SK-N-SH (cell line): Measurements from ENCODE around the gene FAM209A. TPM values are rescaled to one million over a fixed set of nuclear protein-coding genes. Genes with fewer than 3 reads are reported as not detected.

ENCODE experiments used
- CTCF ChIA-PET: fragments of 300-600, 350-600 bp; formaldehyde crosslinking; extraction: SDS; loops from one replicate; lab custom pipeline; 2021; lab: Yijun Ruan, JAX
- POLR2A ChIA-PET: fragments of 350-600 bp; sonication (Branson Sonifier 250); formaldehyde crosslinking; extraction: SDS; loops from one replicate; lab custom pipeline; 2020; ENCODE audit warnings: antibody characterized with exemption, inconsistent platforms; lab: Yijun Ruan, JAX
- DNase-seq: peaks from one replicate; pipeline ENCODE4 v3.0.0; 2012
- H2AFZ ChIP-seq: fragments of 200-600 bp; sonication (generic); 2 replicates; pipeline ENCODE4 v1.8.1; 2016; ENCODE audit warnings: antibody characterized with exemption, mild to moderate bottlenecking, low read depth
- H3F3A ChIP-seq: fragments of 200-600 bp; sonication (generic); replicated peaks from 2 replicates; pipeline ENCODE3; 2016; ENCODE audit warnings: antibody characterized with exemption, mild to moderate bottlenecking; ENCODE audit not compliant: insufficient read depth
- H3K27ac ChIP-seq, 2 experiments: fragments of 200-500 bp in 1 of 2; fragments of 200-600 bp in 1 of 2; sonication (Bioruptor generic) in 1 of 2; sonication (generic), shearing (Covaris generic) in 1 of 2; 2 replicates each; pipeline versions ENCODE4 v1.5.1 to v1.6.1; 2014 to 2016; ENCODE audit warnings: low read depth in 2 of 2, inconsistent platforms in 1 of 2, low read length in 1 of 2, mild to moderate bottlenecking in 1 of 2, mixed read lengths in 1 of 2
- H3K27me3 ChIP-seq: fragments of 200-600 bp; sonication (generic), shearing (Covaris generic); 2 replicates; pipeline ENCODE4 v1.6.1; 2016; ENCODE audit warnings: mixed run types; ENCODE audit not compliant: insufficient read depth
- H3K36me3 ChIP-seq, 2 experiments: fragments of 200-500 bp in 1 of 2; fragments of 200-600 bp in 1 of 2; sonication (Bioruptor generic) in 1 of 2; sonication (generic) in 1 of 2; replicated peaks in 1 of 2; 2 replicates each; pipeline versions ENCODE3 to v1.5.1; 2014 to 2016; ENCODE audit warnings: low read length in 1 of 2, mild to moderate bottlenecking in 1 of 2; ENCODE audit not compliant: insufficient read depth in 2 of 2, control insufficient read depth in 1 of 2
- H3K4me1 ChIP-seq, 2 experiments: fragments of 200-500 bp in 1 of 2; fragments of 200-600 bp in 1 of 2; sonication (Bioruptor generic) in 1 of 2; sonication (generic), shearing (Covaris generic) in 1 of 2; 2 replicates each; pipeline versions ENCODE4 v1.5.1 to v1.6.1; 2014 to 2016; ENCODE audit warnings: low read depth in 1 of 2, low read length in 1 of 2, mixed run types in 1 of 2; ENCODE audit not compliant: insufficient read depth in 2 of 2, control insufficient read depth in 1 of 2
- H3K4me2 ChIP-seq: fragments of 200-600 bp; sonication (generic), shearing (Covaris generic); 2 replicates; pipeline ENCODE4 v1.6.1; 2017; ENCODE audit warnings: mixed run types
- H3K4me3 ChIP-seq, 2 experiments: fragments of 200-500 bp in 1 of 2; fragments of 200-600 bp in 1 of 2; sonication (Bioruptor generic) in 1 of 2; sonication (generic), shearing (Covaris generic) in 1 of 2; 2 replicates each; pipeline versions ENCODE4 v1.5.1 to v1.8.1; 2014 to 2016; ENCODE audit warnings: low read depth in 2 of 2, inconsistent platforms in 1 of 2, low read length in 1 of 2, mild to moderate bottlenecking in 1 of 2, mixed read lengths in 1 of 2, moderate library complexity in 1 of 2
- H3K79me2 ChIP-seq: fragments of 200-600 bp; sonication (generic); 2 replicates; pipeline ENCODE4 v1.8.1; 2017; ENCODE audit warnings: mild to moderate bottlenecking; ENCODE audit not compliant: insufficient read depth
- H3K9ac ChIP-seq: fragments of 200-600 bp; sonication (generic); 2 replicates; pipeline ENCODE4 v1.6.1; 2017; ENCODE audit warnings: mixed run types
- H3K9me2 ChIP-seq: fragments of 200-600 bp; sonication (generic); 2 replicates; pipeline ENCODE4 v1.6.1; 2017; ENCODE audit warnings: mixed run types
- H3K9me3 ChIP-seq: fragments of 200-600 bp; sonication (generic); 2 replicates; pipeline ENCODE4 v1.6.1; 2017; ENCODE audit warnings: mixed run types, mild to moderate bottlenecking, moderate library complexity
- H4K20me1 ChIP-seq: fragments of 200-600 bp; sonication (generic); 2 replicates; pipeline ENCODE4 v1.6.1; 2017; ENCODE audit warnings: mild to moderate bottlenecking, mixed run types; ENCODE audit not compliant: insufficient read depth
- CHD2 ChIP-seq: fragments of 150-350 bp; IDR thresholded peaks from 2 replicates; pipeline ENCODE4 v1.6.1; 2018; ENCODE audit warnings: low read length; ENCODE audit not compliant: partially characterized antibody
- ELF1 ChIP-seq: IDR thresholded peaks from 2 replicates; pipeline ENCODE4 v1.4.0; 2012
- FOSL2 ChIP-seq: IDR thresholded peaks from 2 replicates; pipeline ENCODE4 v1.4.0; 2012; ENCODE audit warnings: low read depth, mild to moderate bottlenecking, moderate library complexity, borderline replicate concordance
- FOXJ3 ChIP-seq: sonication (generic); formaldehyde crosslinking; IDR thresholded peaks from 2 replicates; pipeline ENCODE4 v1.5.1; 2020; ENCODE audit warnings: mild to moderate bottlenecking, missing genetic modification reagents
- FOXM1 ChIP-seq: IDR thresholded peaks from 2 replicates; pipeline ENCODE4 v1.4.0; 2012; ENCODE audit warnings: low read depth, mild to moderate bottlenecking
- GABPA ChIP-seq: IDR thresholded peaks from 2 replicates; pipeline ENCODE4 v1.4.0; 2012; ENCODE audit warnings: low read depth, mild to moderate bottlenecking
- MAX ChIP-seq: IDR thresholded peaks from 2 replicates; pipeline ENCODE4 v1.4.0; 2012; ENCODE audit warnings: low read depth
- MEF2A ChIP-seq: IDR thresholded peaks from 2 replicates; pipeline ENCODE4 v1.4.0; 2012; ENCODE audit warnings: low read depth, borderline replicate concordance
- MXI1 ChIP-seq: IDR thresholded peaks from 2 replicates; pipeline ENCODE4 v1.6.1; 2012; ENCODE audit warnings: mild to moderate bottlenecking, low read depth, low read length, improper control_type of control experiment
- NRF1 ChIP-seq: IDR thresholded peaks from 2 replicates; pipeline ENCODE4 v1.6.1; 2012; ENCODE audit warnings: low read depth, mild to moderate bottlenecking, low read length
- PBX3 ChIP-seq: IDR thresholded peaks from 2 replicates; pipeline ENCODE4; 2012
- POLR2AphosphoS5 ChIP-seq: IDR thresholded peaks from 2 replicates; pipeline ENCODE4 v1.6.1; 2012; ENCODE audit warnings: low read depth, low read length
- RAD21 ChIP-seq: IDR thresholded peaks from 2 replicates; pipeline ENCODE4 v1.6.1; 2012; ENCODE audit warnings: mild to moderate bottlenecking, low read length
- RXRA ChIP-seq: IDR thresholded peaks from 2 replicates; pipeline ENCODE4 v1.4.0; 2012; ENCODE audit warnings: low read depth, mild to moderate bottlenecking, borderline replicate concordance
- SIN3A ChIP-seq: IDR thresholded peaks from 2 replicates; pipeline ENCODE4 v1.6.1; 2012; ENCODE audit warnings: low read depth, mild to moderate bottlenecking, low read length, moderate library complexity, borderline replicate concordance
- SMC3 ChIP-seq: IDR thresholded peaks from 2 replicates; pipeline ENCODE4 v1.6.1; 2012; ENCODE audit warnings: low read depth, low read length, improper control_type of control experiment
- TCF12 ChIP-seq: IDR thresholded peaks from 2 replicates; pipeline ENCODE4 v1.4.0; 2012
- TEAD4 ChIP-seq: IDR thresholded peaks from 2 replicates; pipeline ENCODE4 v1.4.0; 2012; ENCODE audit warnings: mild to moderate bottlenecking, borderline replicate concordance; ENCODE audit not compliant: insufficient read depth
- ZBTB33 ChIP-seq: IDR thresholded peaks from 2 replicates; pipeline ENCODE4 v1.4.0; 2012; ENCODE audit warnings: low read depth, borderline replicate concordance
- WGBS: methylation state at CpG from one replicate; pipeline ENCODE4 v1.1.6; 2017; ENCODE audit warnings: low lambda C conversion rate; 5-methylcytosine and 5-hydroxymethylcytosine counted together
- polyA plus RNA-seq, 3 experiments: library from polyadenylated mRNA; depleted of rRNA; stranded (reverse); fragments of >200 nt; gene quantifications; 2 replicates each; pipeline ENCODE4 v1.2.3, GENCODE V29; 2012
- TF ChIP-seq, protein P1 (sequence below): fragments of 200-600 bp; sonication (generic); IDR thresholded peaks from 2 replicates; pipeline ENCODE4 v1.6.1; 2017; ENCODE audit warnings: antibody characterized with exemption, mild to moderate bottlenecking, moderate library complexity

FAM209A gene
- polyA plus RNA-seq, 1 of the 3 experiments (the other 2 are of a cell fraction), result not detected

GRCh38 chr20:56540415-56540814 lies 15.9 kb downstream of the FAM209A start:
- Histone ChIP-seq H3K79me2 (no peaks in the 10 kb centered on the region), H3K9ac (no peak overlapping the region), H2AFZ (no peak overlapping the region), H3K36me3 (no peaks in the 10 kb centered on the region), H3F3A (no peaks in the 10 kb centered on the region), H3K9me3 (no peaks in the 10 kb centered on the region), H3K4me1 (no peaks in the 10 kb centered on the region), H3K4me2 (no peak overlapping the region)
- POLR2A ChIA-PET, result no interaction called here
- CTCF ChIA-PET, result interaction anchor here (3.5 kb wide), 1 partner anchor 10 kb away, joined by 16 read pairs; no protein-coding TSS in a partner anchor
- 12% methylated on average over 6 of the region's 6 CpGs for WGBS
- no peak for DNase-seq
- TF ChIP-seq ZBTB33 (no peak), FOSL2 (no peak), RXRA (no peak), MAX (no peak), POLR2AphosphoS5 (no peak), TCF12 (no peak), SMC3 (no peak), RAD21 (no peak), PBX3 (no peak), ELF1 (no peak)
- TF ChIP-seq, all 33 proteins: peak for 0
- Histone ChIP-seq H3K4me3 (no peak overlapping the region), H3K9me2 (no peaks in the 10 kb centered on the region), H3K27ac (no peak overlapping the region), H3K27me3 (peaks cover 25% of the 10 kb centered on the region; the same call in 1 of the 2 replicates), H4K20me1 (no peaks in the 10 kb centered on the region)

DNA sequence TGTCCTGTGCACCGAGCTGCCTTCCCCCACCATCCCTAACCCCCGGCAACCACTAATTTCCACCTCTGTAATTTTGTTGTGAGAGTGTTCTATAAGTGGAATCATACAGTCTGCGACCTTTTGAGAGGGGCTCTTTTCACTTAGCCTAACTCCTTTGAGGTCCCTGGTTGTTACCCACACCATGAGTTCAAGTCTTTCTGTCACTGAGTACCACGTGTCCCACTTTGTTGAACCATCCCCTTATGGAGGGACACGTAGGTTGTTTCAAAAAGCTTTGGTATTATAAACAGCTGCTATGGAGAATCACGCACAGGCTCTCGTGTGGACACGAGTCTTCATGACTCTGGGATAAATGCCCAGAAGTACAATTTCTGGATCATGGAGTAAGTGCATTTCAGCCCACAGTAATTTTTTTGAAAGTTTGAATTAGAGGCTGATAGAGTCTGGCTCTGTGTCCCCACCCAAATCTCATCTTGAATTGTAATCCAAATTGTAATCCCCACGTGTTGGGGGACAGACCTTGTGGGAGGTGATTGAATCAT lies 18.0 kb downstream of the FAM209A start:
- no peak overlapping the region for H3K9ac ChIP-seq
- H2AFZ ChIP-seq, result no peak overlapping the region
- ChIA-PET CTCF (interaction anchor here (3.5 kb wide), 1 partner anchor 8 kb away, joined by 16 read pairs; no protein-coding TSS in a partner anchor), POLR2A (no interaction called here)
- no peak overlapping the region for H3K4me3 ChIP-seq
- H3K36me3 ChIP-seq, result no peaks in the 10 kb centered on the region
- no peak overlapping the region for H3K27ac ChIP-seq
- H3K4me2 ChIP-seq, result no peak overlapping the region
- no peaks in the 10 kb centered on the region for H3K9me2 ChIP-seq
- WGBS, result 16% methylated on average over 9 of the region's 9 CpGs
- no peaks in the 10 kb centered on the region for H3K79me2 ChIP-seq
- no peak for TF ChIP-seq FOSL2
- no peak for TF ChIP-seq TEAD4
- no peak for TF ChIP-seq NRF1
- TF ChIP-seq RAD21, result no peak
- no peak for TF ChIP-seq GABPA
- no peak for TF ChIP-seq MEF2A
- no peak for TF ChIP-seq FOXJ3 (CRISPR knock-in tag)
- TF ChIP-seq, protein P1, sequence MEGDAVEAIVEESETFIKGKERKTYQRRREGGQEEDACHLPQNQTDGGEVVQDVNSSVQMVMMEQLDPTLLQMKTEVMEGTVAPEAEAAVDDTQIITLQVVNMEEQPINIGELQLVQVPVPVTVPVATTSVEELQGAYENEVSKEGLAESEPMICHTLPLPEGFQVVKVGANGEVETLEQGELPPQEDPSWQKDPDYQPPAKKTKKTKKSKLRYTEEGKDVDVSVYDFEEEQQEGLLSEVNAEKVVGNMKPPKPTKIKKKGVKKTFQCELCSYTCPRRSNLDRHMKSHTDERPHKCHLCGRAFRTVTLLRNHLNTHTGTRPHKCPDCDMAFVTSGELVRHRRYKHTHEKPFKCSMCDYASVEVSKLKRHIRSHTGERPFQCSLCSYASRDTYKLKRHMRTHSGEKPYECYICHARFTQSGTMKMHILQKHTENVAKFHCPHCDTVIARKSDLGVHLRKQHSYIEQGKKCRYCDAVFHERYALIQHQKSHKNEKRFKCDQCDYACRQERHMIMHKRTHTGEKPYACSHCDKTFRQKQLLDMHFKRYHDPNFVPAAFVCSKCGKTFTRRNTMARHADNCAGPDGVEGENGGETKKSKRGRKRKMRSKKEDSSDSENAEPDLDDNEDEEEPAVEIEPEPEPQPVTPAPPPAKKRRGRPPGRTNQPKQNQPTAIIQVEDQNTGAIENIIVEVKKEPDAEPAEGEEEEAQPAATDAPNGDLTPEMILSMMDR, result no peak
- no peak for TF ChIP-seq SIN3A
- no peak for TF ChIP-seq TCF12
- TF ChIP-seq SMC3, result no peak
- no peak for TF ChIP-seq MXI1
- TF ChIP-seq CHD2, result no peak
- no peak for TF ChIP-seq FOXM1
- DNase-seq, result no peak
- no peaks in the 10 kb centered on the region for H3K9me3 ChIP-seq
- H4K20me1 ChIP-seq, result no peaks in the 10 kb centered on the region
- H3F3A ChIP-seq, result no peaks in the 10 kb centered on the region
- H3K27me3 ChIP-seq, result peaks cover 35% of the 10 kb centered on the region; the same call in 1 of the 2 replicates
- no peaks in the 10 kb centered on the region for H3K4me1 ChIP-seq
